ENCODE measurements around the gene CYP46A1.
A peak's percentile ranks its signal among the peaks of the same experiment; 100 is the strongest.

Gene CYP46A1

DNA sequence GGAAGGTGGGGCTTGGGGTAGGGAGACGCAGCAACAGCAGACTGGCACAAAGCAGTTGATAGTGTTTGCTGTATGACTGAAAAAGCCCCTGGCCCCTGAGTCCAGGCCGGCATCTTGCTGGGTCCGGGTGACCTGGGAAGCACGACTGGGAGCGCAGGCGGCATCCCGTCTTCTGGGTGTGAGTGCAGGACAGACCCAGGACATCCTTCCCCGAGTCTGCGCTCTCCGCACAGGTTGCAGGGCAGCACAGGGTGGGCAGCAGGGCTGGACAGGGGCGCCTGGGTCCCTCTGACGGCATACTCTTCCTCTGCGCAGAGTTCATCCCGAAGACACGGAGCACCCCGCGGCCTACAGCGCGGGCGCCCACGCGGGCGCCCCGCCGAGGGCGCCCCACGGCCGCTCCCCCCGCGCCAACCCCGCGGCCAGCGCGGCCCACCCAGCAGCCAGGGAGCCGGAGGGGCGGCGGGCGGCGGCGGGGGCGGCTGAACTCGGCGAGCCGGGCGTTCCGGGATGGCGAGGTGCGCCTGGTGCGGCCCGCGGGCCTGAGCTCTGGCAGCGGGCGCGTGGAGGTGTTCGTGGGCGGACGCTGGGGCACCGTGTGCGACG lies 9.2 kb upstream of the CYP46A1 start:
- no peak for DNase-seq

- no peak for DNase-seq
These were observed 8.7 kb upstream of the CYP46A1 start for GRCh38 chr14:99675382-99675835.

GRCh38 chr14:99675951-99676350 lies 8.1 kb upstream of the CYP46A1 start:
- no peak for DNase-seq

GRCh38 chr14:99676657-99677056 lies 7.4 kb upstream of the CYP46A1 start:
- no peak for DNase-seq

- DNase-seq: no peak
These were observed 6.6 kb upstream of the CYP46A1 start for GRCh38 chr14:99677231-99678140.

DNA sequence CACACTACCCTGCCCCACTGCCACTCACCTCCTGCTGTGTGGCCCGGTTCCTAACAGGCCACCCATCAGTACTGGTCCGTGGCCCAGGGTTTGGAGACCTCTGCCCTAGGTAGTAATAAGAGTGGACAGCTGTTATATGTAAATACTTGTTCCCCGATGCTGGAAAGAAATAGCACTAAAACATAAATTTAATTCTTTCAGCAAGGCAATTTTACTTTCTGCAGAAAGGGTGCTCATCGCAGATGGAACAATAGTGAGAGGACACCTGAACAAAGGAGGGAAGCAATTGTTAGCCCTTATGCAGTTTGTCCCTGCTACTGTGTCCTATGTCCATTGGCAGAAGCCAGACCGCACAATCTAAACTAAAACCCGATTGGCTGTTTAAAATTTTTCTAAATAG lies 5.9 kb upstream of the CYP46A1 start:
- DNase-seq: no peak

DNA sequence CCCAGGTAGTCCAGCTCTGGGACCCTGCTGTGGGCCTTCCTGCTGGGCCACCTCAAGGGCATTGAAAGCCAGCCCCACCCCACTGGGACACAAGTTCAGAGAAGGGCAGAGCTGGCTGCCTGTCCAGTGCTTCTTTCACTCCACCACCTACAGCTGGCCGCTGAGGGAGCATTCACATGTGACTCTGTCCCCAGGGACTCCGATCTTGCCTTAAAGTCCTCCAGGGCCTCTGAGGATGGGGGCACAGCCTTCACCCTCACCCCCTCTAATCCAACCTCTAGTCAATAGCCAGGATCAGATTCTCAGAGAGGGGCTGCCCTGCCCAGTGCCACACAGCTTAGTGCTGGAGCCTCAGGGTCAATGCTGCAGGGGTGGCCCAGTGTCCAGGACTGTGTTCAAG lies 5.0 kb upstream of the CYP46A1 start:
- no peak for DNase-seq

DNA sequence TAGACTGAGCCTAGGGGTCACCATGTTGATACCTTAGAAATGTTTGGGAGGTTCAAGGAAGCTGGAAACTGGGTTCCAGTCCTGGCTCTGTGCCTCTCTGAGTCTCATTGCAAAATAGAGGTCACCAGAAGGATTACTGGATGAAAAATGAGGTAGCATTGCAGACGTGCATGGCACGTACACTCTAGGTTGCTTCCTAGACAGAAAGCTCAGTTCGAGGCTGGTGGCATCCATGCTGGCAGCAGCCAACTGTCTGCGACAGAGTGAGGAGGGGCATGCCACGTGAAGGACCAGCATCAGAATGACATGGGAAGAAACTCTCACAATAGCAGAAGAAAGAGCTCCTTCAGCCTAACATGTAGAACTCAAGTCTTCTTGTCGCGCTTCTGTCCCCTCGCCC lies 4.6 kb upstream of the CYP46A1 start:
- DNase-seq: no peak

GRCh38 chr14:99679996-99680395 lies 4.1 kb upstream of the CYP46A1 start:
- no peak for DNase-seq

GRCh38 chr14:99681101-99681831 lies 2.8 kb upstream of the CYP46A1 start:
- DNase-seq: no peak

- no peak for DNase-seq
These were observed 2.3 kb upstream of the CYP46A1 start for GRCh38 chr14:99681832-99682148.

DNA sequence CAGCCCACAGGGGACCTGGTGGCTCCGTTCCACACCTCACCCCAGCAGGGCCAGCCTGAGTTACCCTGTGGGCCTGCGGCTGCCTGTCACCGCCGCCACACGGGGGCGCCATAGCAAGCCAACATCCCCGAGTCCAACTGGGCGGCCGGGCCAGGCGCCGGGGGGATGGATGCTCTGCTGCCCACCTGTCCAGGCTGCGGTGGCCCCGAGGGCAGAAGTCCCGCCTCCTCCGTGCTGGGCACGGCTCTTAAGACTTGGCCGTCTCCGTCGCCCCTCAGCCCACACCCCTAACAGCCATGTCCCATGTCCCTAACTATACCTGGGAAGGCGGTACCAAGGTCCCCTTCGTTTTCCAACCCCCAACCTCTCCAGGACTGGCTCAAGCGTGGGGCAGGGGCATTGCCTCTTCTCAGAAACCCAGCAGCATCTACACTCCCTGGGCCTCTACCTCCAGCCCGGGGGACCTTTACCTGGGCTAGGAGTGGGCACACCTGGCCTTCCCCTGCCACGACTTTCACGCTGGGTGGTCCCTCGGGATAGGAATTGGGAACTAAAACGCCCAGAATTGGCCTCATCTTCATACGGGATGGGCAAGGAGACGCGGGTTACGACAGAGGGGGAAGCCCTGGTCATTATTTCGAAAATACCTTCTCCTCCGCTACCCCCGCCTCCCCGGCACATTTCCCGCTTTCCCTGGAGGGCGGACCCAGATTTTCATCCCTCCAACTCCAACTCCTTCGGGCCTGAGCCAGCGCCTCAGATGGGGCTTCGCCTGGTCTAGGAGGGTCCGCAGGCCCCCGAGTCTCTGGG lies 1.1 kb upstream of the CYP46A1 start:
- DNase-seq: peak; percentile 31

DNA sequence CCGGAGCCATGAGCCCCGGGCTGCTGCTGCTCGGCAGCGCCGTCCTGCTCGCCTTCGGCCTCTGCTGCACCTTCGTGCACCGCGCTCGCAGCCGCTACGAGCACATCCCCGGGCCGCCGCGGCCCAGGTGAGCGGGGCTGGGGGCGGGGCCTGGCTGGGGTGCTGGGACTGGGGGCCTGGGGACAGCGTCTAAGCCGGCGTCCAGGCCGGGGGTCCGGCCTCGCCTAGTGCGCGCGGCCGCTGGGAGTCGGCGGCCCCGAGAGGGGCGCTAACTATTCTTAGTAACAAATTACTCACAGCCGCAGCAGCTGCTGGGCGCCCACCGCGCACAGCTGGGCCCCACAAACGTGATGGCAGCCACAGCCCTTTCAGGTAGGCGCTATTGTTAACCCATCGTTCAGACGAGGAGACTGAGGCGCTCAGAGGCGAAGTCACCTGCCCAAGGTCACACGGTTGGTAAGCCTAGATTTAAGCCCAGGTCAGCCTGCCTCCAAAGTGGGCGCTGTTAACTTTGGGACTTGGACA lies 374 bp downstream of the CYP46A1 start:
- DNase-seq: no peak

DNA sequence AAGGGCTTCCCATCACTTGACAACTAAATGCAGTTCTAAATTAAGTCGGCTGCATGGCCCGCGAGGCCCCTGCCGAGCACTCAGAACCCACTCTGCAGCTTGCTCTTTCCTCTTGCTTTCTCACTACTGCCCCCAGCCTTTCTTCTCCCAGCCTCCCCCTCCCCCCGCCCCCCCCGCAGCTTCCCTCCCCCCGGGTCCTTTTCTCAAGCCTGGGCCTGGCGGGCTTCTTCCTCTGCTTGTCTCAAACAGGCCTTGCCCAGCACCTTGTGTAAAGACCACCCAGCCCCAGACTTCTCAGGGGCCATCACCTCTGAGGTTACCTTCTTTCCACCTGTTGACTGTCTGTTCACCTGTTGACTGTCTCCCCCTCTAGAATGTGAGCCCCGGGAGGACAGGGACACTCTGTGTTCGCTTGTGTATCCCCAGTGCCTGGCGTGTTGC lies 1.1 kb downstream of the CYP46A1 start:
- DNase-seq: no peak

DNA sequence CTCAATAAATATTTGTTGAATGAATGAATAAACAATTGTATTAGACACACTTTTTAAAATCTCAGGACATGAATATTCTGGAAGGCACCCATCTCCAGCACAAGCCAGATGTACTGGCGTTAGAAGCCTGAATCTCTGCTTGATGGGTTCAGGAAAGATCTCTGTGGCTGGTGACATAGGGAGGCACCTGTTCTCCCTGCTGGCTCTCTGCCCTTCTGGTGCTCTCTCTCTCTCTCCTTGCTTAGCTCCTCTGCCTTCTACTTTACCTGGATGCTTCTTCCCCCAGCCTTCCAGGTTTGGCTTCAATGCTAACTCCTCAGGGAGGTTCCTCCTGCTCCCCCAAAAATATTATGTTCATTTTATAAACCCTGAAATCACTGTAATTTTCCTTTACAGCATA lies 1.5 kb downstream of the CYP46A1 start:
- no peak for DNase-seq

DNA sequence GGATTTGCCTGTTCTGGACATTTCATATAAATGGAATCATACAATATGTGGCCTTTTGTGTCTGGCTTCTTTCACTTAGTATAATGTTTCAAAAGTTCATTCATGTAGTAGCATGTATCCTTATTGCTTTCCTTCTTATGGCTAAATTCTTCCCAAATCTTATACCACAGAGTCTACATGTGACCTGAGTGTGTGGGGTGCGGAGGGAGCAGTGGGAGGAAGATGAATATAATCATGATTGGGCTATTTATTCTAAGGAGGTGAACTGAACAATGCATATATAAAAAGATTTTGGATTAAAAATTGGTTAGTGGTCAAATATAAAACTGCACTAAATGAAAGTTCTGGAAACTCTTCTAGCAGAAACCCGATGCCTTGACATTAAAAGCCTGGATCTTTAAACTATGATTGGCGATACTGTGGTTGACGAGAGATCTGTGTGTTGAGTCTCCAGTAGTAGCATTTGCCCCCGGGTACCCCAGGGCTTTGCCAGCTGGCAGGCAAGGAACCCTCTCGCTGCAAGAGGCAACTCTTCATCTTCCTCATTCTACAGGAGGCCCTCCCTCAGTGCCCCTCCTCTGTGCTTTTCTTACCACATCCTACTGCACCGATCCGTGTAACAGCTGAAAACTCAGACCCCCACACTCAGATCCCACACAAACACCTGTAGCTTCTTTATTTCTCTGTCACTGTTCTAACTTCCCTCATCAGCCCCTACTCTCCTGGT lies 2.6 kb downstream of the CYP46A1 start:
- no peak for DNase-seq

- DNase-seq: no peak
These were observed 3.4 kb downstream of the CYP46A1 start for GRCh38 chr14:99687284-99688209.

GRCh38 chr14:99688210-99688581 lies 4.1 kb downstream of the CYP46A1 start:
- DNase-seq: no peak

DNA sequence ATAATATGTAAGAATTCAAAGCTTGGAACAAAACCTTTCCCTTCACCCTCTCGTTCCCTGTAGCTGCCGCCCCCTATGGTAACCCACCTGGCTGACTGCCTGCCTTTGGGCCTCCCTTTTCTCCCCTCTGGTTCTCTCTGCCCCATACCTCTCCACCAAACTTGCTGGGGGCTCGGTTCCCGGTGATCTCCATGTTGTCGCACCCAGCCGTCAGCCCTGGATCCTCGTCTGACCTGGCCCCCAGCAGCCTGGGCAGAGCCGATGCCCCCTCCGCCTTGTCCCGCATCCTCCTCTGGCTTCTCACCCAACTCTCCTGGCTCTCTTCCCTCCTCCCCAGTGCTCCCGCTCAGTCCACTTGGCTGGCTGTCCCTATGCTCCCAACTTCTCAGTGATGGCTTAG lies 4.5 kb downstream of the CYP46A1 start:
- DNase-seq: no peak

- DNase-seq: no peak
These were observed 5.5 kb downstream of the CYP46A1 start for GRCh38 chr14:99689266-99690236.
